ENCODE measurements around the gene SETDB2.
A peak's percentile ranks its signal among the peaks of the same experiment; 100 is the strongest.

DNA sequence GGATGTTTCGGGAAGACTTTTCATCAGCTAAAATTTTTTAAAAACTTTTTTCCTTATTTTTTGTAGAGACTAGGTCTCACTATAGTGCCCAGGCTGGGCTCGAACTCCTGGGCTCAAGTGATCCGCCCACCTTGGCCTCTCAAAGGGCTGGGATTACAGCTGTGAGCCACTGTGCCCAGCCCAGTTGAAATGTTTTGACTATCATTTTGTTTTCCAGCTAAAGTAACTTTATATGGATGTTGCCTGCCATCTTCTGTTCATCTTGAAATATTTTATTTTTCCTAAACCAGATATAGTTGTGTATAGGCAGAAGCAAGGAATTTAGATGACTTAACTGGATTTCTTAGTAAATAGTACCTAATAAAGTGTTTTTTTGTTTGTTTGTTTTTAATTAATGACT is 7.2 kb upstream of the SETDB2 start:
- TF ChIP-seq, protein P1, sequence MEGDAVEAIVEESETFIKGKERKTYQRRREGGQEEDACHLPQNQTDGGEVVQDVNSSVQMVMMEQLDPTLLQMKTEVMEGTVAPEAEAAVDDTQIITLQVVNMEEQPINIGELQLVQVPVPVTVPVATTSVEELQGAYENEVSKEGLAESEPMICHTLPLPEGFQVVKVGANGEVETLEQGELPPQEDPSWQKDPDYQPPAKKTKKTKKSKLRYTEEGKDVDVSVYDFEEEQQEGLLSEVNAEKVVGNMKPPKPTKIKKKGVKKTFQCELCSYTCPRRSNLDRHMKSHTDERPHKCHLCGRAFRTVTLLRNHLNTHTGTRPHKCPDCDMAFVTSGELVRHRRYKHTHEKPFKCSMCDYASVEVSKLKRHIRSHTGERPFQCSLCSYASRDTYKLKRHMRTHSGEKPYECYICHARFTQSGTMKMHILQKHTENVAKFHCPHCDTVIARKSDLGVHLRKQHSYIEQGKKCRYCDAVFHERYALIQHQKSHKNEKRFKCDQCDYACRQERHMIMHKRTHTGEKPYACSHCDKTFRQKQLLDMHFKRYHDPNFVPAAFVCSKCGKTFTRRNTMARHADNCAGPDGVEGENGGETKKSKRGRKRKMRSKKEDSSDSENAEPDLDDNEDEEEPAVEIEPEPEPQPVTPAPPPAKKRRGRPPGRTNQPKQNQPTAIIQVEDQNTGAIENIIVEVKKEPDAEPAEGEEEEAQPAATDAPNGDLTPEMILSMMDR (IDR thresholded peaks at IDR 0.05): peak in 2 of 4 experiments; percentile 42 to 66
- no peak for TF ChIP-seq POLR2A (IDR thresholded peaks at IDR 0.05)

Data from prostate gland (tissue), 2 donors.